DOHH2 (cell line): ENCODE results near the gene SLC25A33.

ENCODE experiments used
- H3F3A ChIP-seq: fragments of 200-600 bp; sonication (generic), shearing (Covaris generic); 2 replicates; pipeline ENCODE4 v1.6.0; 2016; ENCODE audit warnings: antibody characterized with exemption, mild to moderate bottlenecking; ENCODE audit not compliant: control insufficient read depth, insufficient read depth
- H3K27ac ChIP-seq: fragments of 200-600 bp; sonication (generic); 2 replicates; pipeline ENCODE4 v1.5.1; 2014; ENCODE audit warnings: low read depth, mild to moderate bottlenecking, low read length, moderate library complexity
- H3K27me3 ChIP-seq: fragments of 200-600 bp; sonication (generic); 2 replicates; pipeline ENCODE4 v1.6.1; 2014; ENCODE audit warnings: mild to moderate bottlenecking, low read length, mixed read lengths; ENCODE audit not compliant: control insufficient read depth
- H3K36me3 ChIP-seq: fragments of 200-600 bp; sonication (generic); 2 replicates; pipeline ENCODE4 v1.6.1; 2014; ENCODE audit warnings: mild to moderate bottlenecking, low read length, moderate library complexity, mixed read lengths; ENCODE audit not compliant: control insufficient read depth
- H3K4me1 ChIP-seq: fragments of 200-600 bp; sonication (generic); 2 replicates; pipeline ENCODE4 v1.6.1; 2014; ENCODE audit warnings: mild to moderate bottlenecking, low read length, mixed read lengths; ENCODE audit not compliant: control insufficient read depth
- H3K4me2 ChIP-seq: fragments of 200-600 bp; sonication (generic); 2 replicates; pipeline ENCODE4 v1.6.0; 2014; ENCODE audit warnings: mild to moderate bottlenecking, low read length, moderate library complexity
- H3K4me3 ChIP-seq: fragments of 200-600 bp; sonication (generic); 2 replicates; pipeline ENCODE4 v1.5.1; 2014; ENCODE audit warnings: mild to moderate bottlenecking, low read length, mixed read lengths
- H3K79me2 ChIP-seq: fragments of 200-600 bp; sonication (generic); 2 replicates; pipeline ENCODE4 v1.6.1; 2014; ENCODE audit warnings: mild to moderate bottlenecking, low read length, mixed read lengths; ENCODE audit not compliant: control insufficient read depth
- H3K9me2 ChIP-seq: fragments of 200-600 bp; sonication (generic); replicated peaks from 2 replicates; pipeline ENCODE4 v1.6.1; 2014; ENCODE audit warnings: mild to moderate bottlenecking, low read length, mixed read lengths; ENCODE audit not compliant: control insufficient read depth
- H3K9me3 ChIP-seq: fragments of 200-600 bp; sonication (generic); 2 replicates; pipeline ENCODE4 v1.6.1; 2014; ENCODE audit warnings: antibody characterized with exemption, low read length, mixed read lengths; ENCODE audit not compliant: control insufficient read depth, insufficient read depth
- H4K20me1 ChIP-seq: fragments of 200-600 bp; sonication (generic); 2 replicates; pipeline ENCODE4 v1.6.0; 2014; ENCODE audit warnings: low read depth, mild to moderate bottlenecking, antibody characterized with exemption, low read length, moderate library complexity; ENCODE audit not compliant: control insufficient read depth, insufficient read depth
- CTCF ChIP-seq: fragments of 200-600 bp; sonication (generic); IDR thresholded peaks from one replicate; pipeline ENCODE4 v1.5.1; 2014; ENCODE audit warnings: antibody characterized with exemption, mild to moderate bottlenecking, low read depth, low read length; ENCODE audit not compliant: poor library complexity, severe bottlenecking
- EZH2phosphoT487 ChIP-seq: fragments of 200-600 bp; sonication (generic); IDR thresholded peaks from 2 replicates; pipeline ENCODE4 v1.6.1; 2017; ENCODE audit warnings: borderline replicate concordance, mild to moderate bottlenecking, antibody characterized with exemption, low read length, moderate library complexity, mixed read lengths

SLC25A33 gene

DNA sequence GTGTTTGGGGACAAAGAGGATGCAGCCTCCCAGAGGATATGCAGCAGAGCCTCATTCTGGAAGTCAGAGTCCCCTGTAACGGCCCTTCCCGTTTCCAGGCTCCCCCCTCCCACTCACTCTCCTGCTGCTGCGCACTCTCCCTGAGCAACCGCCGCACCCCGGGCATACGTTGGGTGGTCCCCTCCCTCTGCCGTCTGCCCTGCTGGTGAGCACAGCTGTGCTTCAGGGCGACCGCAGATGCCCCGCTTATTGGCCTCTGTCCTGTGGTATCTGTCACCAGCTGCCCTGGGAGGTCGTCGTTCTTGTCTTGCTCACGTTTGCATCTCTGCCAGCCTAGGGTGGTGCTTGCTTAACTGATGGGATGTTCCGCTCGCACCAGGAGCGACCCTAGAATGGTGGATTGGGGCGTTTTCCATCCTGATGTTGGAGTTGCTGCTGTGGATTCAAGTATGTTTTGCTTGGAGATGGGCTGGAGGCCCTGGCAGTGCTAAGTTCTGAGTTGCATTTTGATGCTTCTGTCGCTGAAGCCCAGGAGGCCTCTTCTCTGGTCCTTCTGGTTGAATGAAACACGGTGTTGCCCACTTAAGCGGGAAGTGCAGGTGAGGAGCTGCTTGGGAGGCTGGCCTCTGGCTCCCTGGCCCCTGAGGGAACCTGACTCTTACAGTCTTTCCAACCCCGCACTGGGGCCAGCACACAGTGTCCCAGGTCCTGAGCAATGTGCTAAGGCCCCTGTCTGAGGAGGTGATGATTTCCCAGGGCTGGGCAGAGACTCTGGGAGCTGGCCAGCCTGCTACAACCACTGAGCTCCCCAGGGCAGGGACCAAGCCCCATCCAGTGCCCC is 52.6 kb downstream of the SLC25A33 start:
- no peaks in the 10 kb centered on the region for H3K27me3 ChIP-seq
- TF ChIP-seq CTCF, result no peak
- no peak for TF ChIP-seq EZH2phosphoT487
- H3K36me3 ChIP-seq, result peaks cover 23% of the 10 kb centered on the region
- H3K4me1 ChIP-seq, result peaks cover 51% of the 10 kb centered on the region
- H3K27ac ChIP-seq, result no peak overlapping the region
- no peaks in the 10 kb centered on the region for H3K9me3 ChIP-seq
- peak overlapping the region; percentile 89 for H3K4me2 ChIP-seq
- H3K79me2 ChIP-seq, result peaks cover 77% of the 10 kb centered on the region
- no peaks in the 10 kb centered on the region for H3K9me2 ChIP-seq
- peaks cover under 1% of the 10 kb centered on the region; the same call in 1 of the 2 replicates for H3F3A ChIP-seq
- H4K20me1 ChIP-seq, result peaks cover 27% of the 10 kb centered on the region
- H3K4me3 ChIP-seq, result peak overlapping the region; percentile 86; the same call in 1 of the 2 replicates

- TF ChIP-seq EZH2phosphoT487 (no peak), CTCF (no peak)
- H3K9me3 ChIP-seq, result no peaks in the 10 kb centered on the region
- H3K4me3 ChIP-seq, result peak overlapping the region; percentile 58
- H3K9me2 ChIP-seq, result no peaks in the 10 kb centered on the region
- peak overlapping the region; percentile 39; the same call in 1 of the 2 replicates for H3K27ac ChIP-seq
- peak overlapping the region; percentile 89 for H3K4me2 ChIP-seq
- H3K4me1 ChIP-seq, result peaks cover 51% of the 10 kb centered on the region
- H3K79me2 ChIP-seq, result peaks cover 79% of the 10 kb centered on the region
- H3F3A ChIP-seq, result no peaks in the 10 kb centered on the region
- peaks cover 30% of the 10 kb centered on the region for H3K36me3 ChIP-seq
- H4K20me1 ChIP-seq, result peaks cover 27% of the 10 kb centered on the region
- no peaks in the 10 kb centered on the region for H3K27me3 ChIP-seq
Observed at GRCh38 chr1:9592510-9593075, 53.3 kb downstream of the SLC25A33 start.

GRCh38 chr1:9593147-9593491 is 53.9 kb downstream of the SLC25A33 start:
- peaks cover 36% of the 10 kb centered on the region for H3K36me3 ChIP-seq
- H3F3A ChIP-seq, result no peaks in the 10 kb centered on the region
- no peaks in the 10 kb centered on the region for H3K9me3 ChIP-seq
- no peaks in the 10 kb centered on the region for H3K27me3 ChIP-seq
- H4K20me1 ChIP-seq, result peaks cover 27% of the 10 kb centered on the region
- H3K4me2 ChIP-seq, result peak overlapping the region; percentile 89
- H3K79me2 ChIP-seq, result peaks cover 79% of the 10 kb centered on the region
- H3K27ac ChIP-seq, result peak overlapping the region; percentile 39
- H3K4me1 ChIP-seq, result peaks cover 48% of the 10 kb centered on the region
- TF ChIP-seq CTCF (no peak), EZH2phosphoT487 (no peak)
- H3K9me2 ChIP-seq, result no peaks in the 10 kb centered on the region
- peak overlapping the region; percentile 58 for H3K4me3 ChIP-seq
